GM12878 (cell line): ENCODE results near the gene SNX21. TPM values are rescaled to one million over a fixed set of nuclear protein-coding genes. Genes with fewer than 3 reads are reported as not detected.

ENCODE experiments used
- CBX5 ChIP-seq: sonication (generic); IDR thresholded peaks from 2 replicates; pipeline ENCODE4 v1.6.1; 2016; ENCODE audit warnings: low read depth, moderate library complexity, mild to moderate bottlenecking, inconsistent platforms
- GABPA ChIP-seq: IDR thresholded peaks from 2 replicates; pipeline ENCODE4 v1.6.1; 2014; ENCODE audit warnings: antibody characterized with exemption, low read depth, mild to moderate bottlenecking, inconsistent platforms
- KAT2A ChIP-seq: conservative IDR thresholded peaks from 2 replicates; pipeline ENCODE4 v1.6.1; 2011; ENCODE audit warnings: low read depth, low read length; ENCODE audit not compliant: control insufficient read depth
- MXI1 ChIP-seq: fragments of 150-350 bp; IDR thresholded peaks from 2 replicates; pipeline ENCODE4 v1.6.1; 2011; ENCODE audit warnings: low read depth, mild to moderate bottlenecking, inconsistent platforms, low read length, improper control_type of control experiment
- POLR2AphosphoS5 ChIP-seq: IDR thresholded peaks from 2 replicates; pipeline ENCODE4 v1.6.1; 2011; ENCODE audit warnings: mild to moderate bottlenecking, low read length, inconsistent platforms
- SMAD1 ChIP-seq: fragments of 450-650 bp; IDR thresholded peaks from 2 replicates; pipeline ENCODE4 v1.6.1; 2018; ENCODE audit warnings: mild to moderate bottlenecking, low read depth; ENCODE audit not compliant: partially characterized antibody
- polyA plus RNA-seq, 11 experiments: library from polyadenylated mRNA; depleted of rRNA in 4 of 11; unstranded in 6 of 11; stranded (reverse) in 5 of 11; fragments of >200 nt; fragmentation: Nextera tagmentation in 4 of 11; fragmentation: Illumina TruSeq in 1 of 11; extraction: Ambion mirVana in 4 of 11; extraction: Trizol in 1 of 11; gene quantifications; 1 replicate in 1 of 11; 2 replicates in 10 of 11; pipeline versions ENCODE4 v1.2.1 to v1.2.3, GENCODE V29; 2011 to 2016; ENCODE audit warnings: inconsistent platforms in 2 of 11, missing spikeins in 2 of 11, low read depth in 1 of 11
- total RNA-seq, 4 experiments: library from RNA; depleted of rRNA in 3 of 4; stranded (reverse); fragments of >200 nt in 3 of 4; fragmentation: Illumina TruSeq in 1 of 4; extraction: Trizol in 1 of 4; gene quantifications; 2 replicates each; pipeline versions ENCODE4 v1.2.1 to v1.2.3, GENCODE V29; 2013 to 2021
- TF ChIP-seq, protein P1 (sequence below): fragments of 450-650 bp; IDR thresholded peaks from 2 replicates; pipeline ENCODE4 v1.6.1; 2017; ENCODE audit warnings: mild to moderate bottlenecking, low read depth, inconsistent platforms; ENCODE audit not compliant: poor library complexity, severe bottlenecking
- TF ChIP-seq, protein P2 (sequence below): IDR thresholded peaks from 2 replicates; pipeline ENCODE4 v1.6.1; 2011; ENCODE audit warnings: low read depth, mild to moderate bottlenecking, low read length, moderate library complexity, borderline replicate concordance; ENCODE audit errors: extremely low read depth
- TF ChIP-seq, protein P3 (sequence below): IDR thresholded peaks from 2 replicates; pipeline ENCODE4 v1.6.1; 2011; ENCODE audit warnings: borderline replicate concordance, low read depth, mild to moderate bottlenecking, moderate library complexity, low read length; ENCODE audit not compliant: insufficient read depth, poor library complexity, severe bottlenecking
- TF ChIP-seq, protein P4 (sequence below): IDR thresholded peaks from 2 replicates; pipeline ENCODE4 v1.6.1; 2012; ENCODE audit warnings: low read depth, low read length, improper control_type of control experiment

SNX21 gene
- total and polyA plus RNA-seq, 10 of the 15 experiments (the other 5 are each of a cell fraction or from before 2014, with no cell fraction given) = 0.10 to 1.4 (median 0.57) TPM

DNA sequence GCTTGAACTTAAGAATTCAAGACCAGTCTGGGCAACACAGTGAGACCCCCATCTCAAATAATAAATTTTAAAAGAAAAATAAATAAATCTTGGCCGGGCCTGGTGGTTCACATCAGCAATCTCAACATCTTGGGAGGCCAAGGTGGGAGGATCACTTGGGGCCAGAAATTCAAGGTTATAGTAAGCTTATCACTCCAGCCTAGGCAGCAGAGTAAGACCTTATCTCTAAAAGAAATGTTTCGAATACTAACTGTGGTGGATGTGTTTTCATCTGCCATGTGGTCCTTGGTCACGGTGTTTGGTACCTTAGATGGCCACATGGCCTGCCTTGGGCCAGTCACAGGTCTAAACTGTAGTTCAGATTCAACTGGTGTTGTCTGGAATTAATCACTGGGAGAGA, 15.4 kb upstream of the SNX21 start (continued):
- TF ChIP-seq, protein P1, sequence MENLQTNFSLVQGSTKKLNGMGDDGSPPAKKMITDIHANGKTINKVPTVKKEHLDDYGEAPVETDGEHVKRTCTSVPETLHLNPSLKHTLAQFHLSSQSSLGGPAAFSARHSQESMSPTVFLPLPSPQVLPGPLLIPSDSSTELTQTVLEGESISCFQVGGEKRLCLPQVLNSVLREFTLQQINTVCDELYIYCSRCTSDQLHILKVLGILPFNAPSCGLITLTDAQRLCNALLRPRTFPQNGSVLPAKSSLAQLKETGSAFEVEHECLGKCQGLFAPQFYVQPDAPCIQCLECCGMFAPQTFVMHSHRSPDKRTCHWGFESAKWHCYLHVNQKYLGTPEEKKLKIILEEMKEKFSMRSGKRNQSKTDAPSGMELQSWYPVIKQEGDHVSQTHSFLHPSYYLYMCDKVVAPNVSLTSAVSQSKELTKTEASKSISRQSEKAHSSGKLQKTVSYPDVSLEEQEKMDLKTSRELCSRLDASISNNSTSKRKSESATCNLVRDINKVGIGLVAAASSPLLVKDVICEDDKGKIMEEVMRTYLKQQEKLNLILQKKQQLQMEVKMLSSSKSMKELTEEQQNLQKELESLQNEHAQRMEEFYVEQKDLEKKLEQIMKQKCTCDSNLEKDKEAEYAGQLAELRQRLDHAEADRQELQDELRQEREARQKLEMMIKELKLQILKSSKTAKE = no peak
- no peak for TF ChIP-seq GABPA
- no peak for TF ChIP-seq POLR2AphosphoS5
- TF ChIP-seq MXI1 = no peak
- TF ChIP-seq CBX5 = no peak
- TF ChIP-seq, protein P2, sequence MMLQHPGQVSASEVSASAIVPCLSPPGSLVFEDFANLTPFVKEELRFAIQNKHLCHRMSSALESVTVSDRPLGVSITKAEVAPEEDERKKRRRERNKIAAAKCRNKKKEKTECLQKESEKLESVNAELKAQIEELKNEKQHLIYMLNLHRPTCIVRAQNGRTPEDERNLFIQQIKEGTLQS = no peak
- no peak for TF ChIP-seq KAT2A
- TF ChIP-seq, protein P3, sequence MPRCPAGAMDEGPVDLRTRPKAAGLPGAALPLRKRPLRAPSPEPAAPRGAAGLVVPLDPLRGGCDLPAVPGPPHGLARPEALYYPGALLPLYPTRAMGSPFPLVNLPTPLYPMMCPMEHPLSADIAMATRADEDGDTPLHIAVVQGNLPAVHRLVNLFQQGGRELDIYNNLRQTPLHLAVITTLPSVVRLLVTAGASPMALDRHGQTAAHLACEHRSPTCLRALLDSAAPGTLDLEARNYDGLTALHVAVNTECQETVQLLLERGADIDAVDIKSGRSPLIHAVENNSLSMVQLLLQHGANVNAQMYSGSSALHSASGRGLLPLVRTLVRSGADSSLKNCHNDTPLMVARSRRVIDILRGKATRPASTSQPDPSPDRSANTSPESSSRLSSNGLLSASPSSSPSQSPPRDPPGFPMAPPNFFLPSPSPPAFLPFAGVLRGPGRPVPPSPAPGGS = no peak
- TF ChIP-seq, protein P4, sequence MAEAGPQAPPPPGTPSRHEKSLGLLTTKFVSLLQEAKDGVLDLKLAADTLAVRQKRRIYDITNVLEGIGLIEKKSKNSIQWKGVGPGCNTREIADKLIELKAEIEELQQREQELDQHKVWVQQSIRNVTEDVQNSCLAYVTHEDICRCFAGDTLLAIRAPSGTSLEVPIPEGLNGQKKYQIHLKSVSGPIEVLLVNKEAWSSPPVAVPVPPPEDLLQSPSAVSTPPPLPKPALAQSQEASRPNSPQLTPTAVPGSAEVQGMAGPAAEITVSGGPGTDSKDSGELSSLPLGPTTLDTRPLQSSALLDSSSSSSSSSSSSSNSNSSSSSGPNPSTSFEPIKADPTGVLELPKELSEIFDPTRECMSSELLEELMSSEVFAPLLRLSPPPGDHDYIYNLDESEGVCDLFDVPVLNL = no peak
- TF ChIP-seq SMAD1 = no peak
